HCT116 (cell line): ENCODE measurements around the gene LRP1. TPM values are rescaled to one million over a fixed set of nuclear protein-coding genes. Genes with fewer than 3 reads are reported as not detected.

ENCODE experiments used
- ATAC-seq: fragments of 200-7000 bp; cut with Tn5 transposase; 2 replicates; pipeline ENCODE4 v1.9.1; 2020; ENCODE audit warnings: mild to moderate bottlenecking, moderate library complexity
- BruUV-seq: library from RNA; stranded (reverse); fragments of 400-500 nt; replicated peaks from 2 replicates; lab custom pipeline; 2021; lab: Mats Ljungman, UMichigan
- CTCF ChIA-PET: fragments of 300-600 bp; sonication (Branson Sonifier 250); formaldehyde crosslinking; loops from one replicate; lab custom pipeline; 2021; ENCODE audit warnings: antibody characterized with exemption; lab: Charles Lee
- POLR2A ChIA-PET: fragments of 300-600, 350-600 bp; sonication (Branson Sonifier 250); formaldehyde crosslinking; loops from one replicate; lab custom pipeline; 2021; ENCODE audit warnings: antibody characterized with exemption; lab: Charles Lee
- RAD21 ChIA-PET, 2 experiments: fragments of 300-600 bp; sonication (Branson Sonifier 250); formaldehyde crosslinking; loops; one replicate each; lab custom pipeline; 2023; ENCODE audit warnings: low total read pairs in 2 of 2; ENCODE audit not compliant: uncharacterized antibody in 2 of 2, unreplicated experiment in 2 of 2, low non-redundant PET in 1 of 2; lab: Charles Lee
- DNase-seq: peaks from one replicate; pipeline ENCODE4 v3.0.0-alpha.2; 2010; ENCODE audit warnings: low read depth, low spot score
- H2AFZ ChIP-seq: fragments of 200-600 bp; shearing (Covaris generic), sonication (generic); 2 replicates; pipeline ENCODE4 v1.6.1; 2017; ENCODE audit warnings: low read depth, mixed run types, mixed read lengths, antibody characterized with exemption, low read length; ENCODE audit not compliant: poor library complexity, severe bottlenecking
- H3K27ac ChIP-seq: 2 replicates; pipeline ENCODE4 v1.5.1; 2012; ENCODE audit warnings: low read depth, low read length
- H3K27me3 ChIP-seq: fragments of 200-600 bp; sonication (generic); 2 replicates; pipeline ENCODE4 v1.6.1; 2016; ENCODE audit warnings: mixed run types, low read length, mixed read lengths; ENCODE audit not compliant: insufficient read depth
- H3K36me3 ChIP-seq, 2 experiments: fragments of 200-500 bp in 1 of 2; fragments of 200-600 bp in 1 of 2; sonication (Bioruptor generic) in 1 of 2; sonication (generic) in 1 of 2; 2 replicates each; pipeline versions ENCODE4 v1.5.1 to v1.6.1; 2014 to 2016; ENCODE audit warnings: low read length in 2 of 2, inconsistent platforms in 1 of 2, mixed read lengths in 1 of 2, mixed run types in 1 of 2; ENCODE audit not compliant: insufficient read depth in 2 of 2, control insufficient read depth in 1 of 2
- H3K4me1 ChIP-seq, 2 experiments: fragments of 200-600 bp in 1 of 2; sonication (generic) in 1 of 2; 2 replicates each; pipeline versions ENCODE4 v1.5.1 to v1.6.1; 2012 to 2017; ENCODE audit warnings: low read length in 2 of 2, inconsistent platforms in 1 of 2, mild to moderate bottlenecking in 1 of 2, mixed read lengths in 1 of 2, mixed run types in 1 of 2, moderate library complexity in 1 of 2; ENCODE audit not compliant: insufficient read depth in 2 of 2, control insufficient read depth in 1 of 2
- H3K4me2 ChIP-seq: fragments of 200-600 bp; sonication (generic); 2 replicates; pipeline ENCODE4 v1.6.1; 2017; ENCODE audit warnings: mixed run types, low read length, mixed read lengths
- H3K4me3 ChIP-seq, 2 experiments: fragments of 200-600 bp in 1 of 2; sonication (generic) in 1 of 2; replicated peaks in 1 of 2; 2 replicates each; pipeline ENCODE4 v1.5.1; 2011 to 2016; ENCODE audit warnings: low read length in 2 of 2, control low read depth in 1 of 2, low read depth in 1 of 2, mild to moderate bottlenecking in 1 of 2, mixed read lengths in 1 of 2, mixed run types in 1 of 2
- H3K79me2 ChIP-seq: fragments of 200-600 bp; sonication (generic); 2 replicates; pipeline ENCODE4 v1.6.1; 2017; ENCODE audit warnings: mild to moderate bottlenecking, mixed run types, low read length, moderate library complexity, mixed read lengths; ENCODE audit not compliant: insufficient read depth
- H3K9ac ChIP-seq: fragments of 200-600 bp; sonication (generic); 2 replicates; pipeline ENCODE4 v1.6.1; 2016; ENCODE audit warnings: low read length, mixed read lengths
- H3K9me2 ChIP-seq: fragments of 200-600 bp; sonication (generic), shearing (Covaris generic); 2 replicates; pipeline ENCODE4 v1.6.1; 2017; ENCODE audit warnings: mixed run types, mild to moderate bottlenecking, moderate library complexity; ENCODE audit not compliant: insufficient read depth
- H3K9me3 ChIP-seq, 2 experiments: fragments of 200-500 bp in 1 of 2; fragments of 200-600 bp in 1 of 2; sonication (Bioruptor generic) in 1 of 2; sonication (generic) in 1 of 2; 2 replicates each; pipeline ENCODE4 v1.6.1; 2014 to 2017; ENCODE audit warnings: low read length in 2 of 2, mixed read lengths in 2 of 2, inconsistent platforms in 1 of 2, low read depth in 1 of 2, mild to moderate bottlenecking in 1 of 2, mixed run types in 1 of 2, moderate library complexity in 1 of 2; ENCODE audit not compliant: control insufficient read depth in 1 of 2, insufficient read depth in 1 of 2
- H4K20me1 ChIP-seq: fragments of 200-600 bp; sonication (generic), shearing (Covaris generic); 2 replicates; pipeline ENCODE4 v1.6.1; 2017; ENCODE audit warnings: mixed run types, mild to moderate bottlenecking, moderate library complexity; ENCODE audit not compliant: insufficient read depth
- EZH2 ChIP-seq: fragments of 200-600 bp; sonication (generic); IDR thresholded peaks from 2 replicates; pipeline ENCODE4 v1.6.1; 2017; ENCODE audit warnings: antibody characterized with exemption, mixed run types
- RAD21 ChIP-seq: IDR thresholded peaks from 2 replicates; pipeline ENCODE4 v1.6.1; 2012; ENCODE audit warnings: low read depth, mild to moderate bottlenecking
- SP1 ChIP-seq: IDR thresholded peaks from 2 replicates; pipeline ENCODE4 v1.6.1; 2012; ENCODE audit warnings: low read depth
- YY1 ChIP-seq: IDR thresholded peaks from 2 replicates; pipeline ENCODE4 v1.6.1; 2011; ENCODE audit warnings: low read length, low read depth, moderate library complexity, mild to moderate bottlenecking; ENCODE audit not compliant: insufficient replicate concordance; ENCODE audit errors: extremely low read depth
- intact Hi-C: fragments of 100-400 bp; cut with micrococcal nuclease; formaldehyde crosslinking; loops from 2 replicates; pipeline ENCODE4 v1.10.0; 2022
- total RNA-seq: library from RNA; stranded (reverse); gene quantifications from one replicate; pipeline ENCODE4 v1.2.1, GENCODE V29; 2021; ENCODE audit not compliant: unreplicated experiment
- TF ChIP-seq, protein P1 (sequence below): IDR thresholded peaks from 2 replicates; pipeline ENCODE4 v1.6.1; 2011; ENCODE audit warnings: mild to moderate bottlenecking, low read length, moderate library complexity; ENCODE audit not compliant: insufficient replicate concordance; ENCODE audit errors: extremely low read depth
- TF ChIP-seq, protein P2 (sequence below): IDR thresholded peaks from 2 replicates; pipeline ENCODE4 v1.6.1; 2012

Gene LRP1
- total RNA-seq, 1 experiment from 2014 or later: 12.0 TPM

DNA sequence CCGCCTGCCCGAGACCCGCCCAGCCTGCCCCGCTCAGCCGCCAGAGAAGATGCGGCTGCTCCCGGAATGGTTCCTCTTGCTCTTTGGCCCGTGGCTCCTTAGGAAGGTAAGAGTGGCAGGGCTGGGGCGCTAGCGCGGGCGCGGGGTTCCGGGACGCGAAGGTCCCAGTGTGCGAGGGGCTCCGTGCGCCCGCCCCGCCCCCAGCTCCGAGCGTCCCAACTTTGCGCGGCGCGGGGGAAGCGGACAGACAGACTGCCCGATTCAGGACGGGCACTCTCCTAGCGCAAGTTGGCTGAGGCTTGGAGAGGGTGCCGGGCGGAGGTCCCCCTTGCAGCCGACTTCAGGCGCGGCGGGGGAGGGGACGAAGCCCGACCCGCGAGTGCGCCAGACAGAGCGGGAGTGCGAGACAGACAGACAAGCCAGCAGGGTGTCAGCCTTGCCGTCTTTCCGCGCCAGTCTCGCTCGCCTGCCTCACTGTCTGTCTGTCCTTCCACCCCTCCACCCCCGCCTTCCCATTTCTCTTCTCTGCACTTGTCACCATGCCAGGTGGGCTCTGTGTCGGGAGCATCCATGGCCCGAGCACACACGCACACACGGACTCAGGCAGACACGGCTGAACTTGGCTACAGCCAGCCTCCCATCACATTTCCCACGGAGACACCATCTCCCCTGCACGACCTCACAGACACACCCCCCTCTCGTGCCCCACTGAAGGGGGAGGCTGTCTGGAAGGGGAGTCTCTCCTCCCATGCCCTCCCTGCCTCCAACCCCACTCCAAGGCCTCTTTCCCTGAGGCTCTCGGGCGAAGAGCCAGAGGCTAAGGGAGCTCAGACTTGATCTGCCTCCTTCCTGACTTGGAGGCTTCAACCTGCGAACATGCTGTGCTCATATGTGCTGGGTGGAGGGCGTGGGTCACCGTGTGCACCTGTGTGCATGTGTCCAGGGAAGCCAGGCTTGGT, 88.9 kb downstream of the LRP1 start:
- H3K9ac ChIP-seq: peak overlapping the region; percentile 69

More for the DNA sequence above, 88.9 kb downstream of the LRP1 start:
- H3K27me3 ChIP-seq: no peaks in the 10 kb centered on the region
- peak overlapping the region; percentile 61 for H2AFZ ChIP-seq
- no peaks in the 10 kb centered on the region for H3K79me2 ChIP-seq
- peak overlapping the region; percentile 53 to 81 for H3K4me3 ChIP-seq
- DNase-seq: no peak
- intact Hi-C loops: no loop called here
- H3K27ac ChIP-seq: peak overlapping the region; percentile 42; the same call in 1 of the 2 replicates
- H4K20me1 ChIP-seq: no peaks in the 10 kb centered on the region
- POLR2A ChIA-PET: no interaction called here
- H3K4me1 ChIP-seq: peaks cover 17 to 50% of the 10 kb centered on the region in 2 experiments
- H3K9me3 ChIP-seq: no peaks in the 10 kb centered on the region
- no peaks in the 10 kb centered on the region for H3K9me2 ChIP-seq
- no peaks in the 10 kb centered on the region for H3K36me3 ChIP-seq
- peak overlapping the region; percentile 97 for H3K4me2 ChIP-seq
- no TSS peak for BruUV-seq
- peak; percentile 18 for ATAC-seq
- CTCF ChIA-PET: interaction anchor here (0.6 to 2.3 kb wide), 4 partner anchors 12 to 238 kb away, joined by 3 to 15 read pairs (median 3); partner anchors contain the start of gene INHBE
- TF ChIP-seq YY1: no peak
- no peak for TF ChIP-seq SP1
- TF ChIP-seq, protein P1, sequence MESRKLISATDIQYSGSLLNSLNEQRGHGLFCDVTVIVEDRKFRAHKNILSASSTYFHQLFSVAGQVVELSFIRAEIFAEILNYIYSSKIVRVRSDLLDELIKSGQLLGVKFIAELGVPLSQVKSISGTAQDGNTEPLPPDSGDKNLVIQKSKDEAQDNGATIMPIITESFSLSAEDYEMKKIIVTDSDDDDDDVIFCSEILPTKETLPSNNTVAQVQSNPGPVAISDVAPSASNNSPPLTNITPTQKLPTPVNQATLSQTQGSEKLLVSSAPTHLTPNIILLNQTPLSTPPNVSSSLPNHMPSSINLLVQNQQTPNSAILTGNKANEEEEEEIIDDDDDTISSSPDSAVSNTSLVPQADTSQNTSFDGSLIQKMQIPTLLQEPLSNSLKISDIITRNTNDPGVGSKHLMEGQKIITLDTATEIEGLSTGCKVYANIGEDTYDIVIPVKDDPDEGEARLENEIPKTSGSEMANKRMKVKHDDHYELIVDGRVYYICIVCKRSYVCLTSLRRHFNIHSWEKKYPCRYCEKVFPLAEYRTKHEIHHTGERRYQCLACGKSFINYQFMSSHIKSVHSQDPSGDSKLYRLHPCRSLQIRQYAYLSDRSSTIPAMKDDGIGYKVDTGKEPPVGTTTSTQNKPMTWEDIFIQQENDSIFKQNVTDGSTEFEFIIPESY: no peak
- TF ChIP-seq EZH2: no peak
- TF ChIP-seq RAD21: no peak
- TF ChIP-seq, protein P2, sequence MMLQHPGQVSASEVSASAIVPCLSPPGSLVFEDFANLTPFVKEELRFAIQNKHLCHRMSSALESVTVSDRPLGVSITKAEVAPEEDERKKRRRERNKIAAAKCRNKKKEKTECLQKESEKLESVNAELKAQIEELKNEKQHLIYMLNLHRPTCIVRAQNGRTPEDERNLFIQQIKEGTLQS: no peak
- RAD21 ChIA-PET: interaction anchor here in 1 of 2 experiments (1.1 kb wide), 1 partner anchor 26 kb away, joined by 4 read pairs; no protein-coding TSS in a partner anchor
